Superior temporal gyrus (tissue), 1 donor: Measurements from ENCODE around the gene TRIM54.
"Not testable (repeated sequence)": the region's sequence is repeated elsewhere in the genome, so short reads cannot be mapped to it uniquely, and the experiment has no call there.

Experiments used
- DNase-seq: peaks from one replicate; pipeline ENCODE4 v3.0.0-alpha.2; 2016; ENCODE audit errors: extremely low spot score

TRIM54 gene

DNA sequence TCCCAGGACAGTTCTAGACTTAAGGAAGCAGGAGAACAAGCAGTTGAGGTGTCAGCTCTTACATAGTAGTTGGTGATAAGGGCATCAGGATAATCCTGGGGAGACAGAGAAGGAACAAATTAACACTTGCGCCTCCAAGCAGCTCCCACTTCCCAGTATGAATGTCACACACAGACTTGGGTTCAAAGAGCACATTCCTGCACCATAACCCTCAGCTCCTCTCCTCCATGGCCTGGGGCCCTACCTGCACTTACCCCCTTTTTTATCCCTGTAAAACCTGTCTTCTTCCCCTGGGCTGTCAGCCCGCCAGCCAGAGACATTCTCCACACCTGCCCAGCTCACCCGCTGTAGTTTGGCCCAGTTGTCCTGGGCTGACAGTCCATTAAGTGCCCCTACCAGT is 29.9 kb downstream of the TRIM54 start:
- DNase-seq = no peak

DNA sequence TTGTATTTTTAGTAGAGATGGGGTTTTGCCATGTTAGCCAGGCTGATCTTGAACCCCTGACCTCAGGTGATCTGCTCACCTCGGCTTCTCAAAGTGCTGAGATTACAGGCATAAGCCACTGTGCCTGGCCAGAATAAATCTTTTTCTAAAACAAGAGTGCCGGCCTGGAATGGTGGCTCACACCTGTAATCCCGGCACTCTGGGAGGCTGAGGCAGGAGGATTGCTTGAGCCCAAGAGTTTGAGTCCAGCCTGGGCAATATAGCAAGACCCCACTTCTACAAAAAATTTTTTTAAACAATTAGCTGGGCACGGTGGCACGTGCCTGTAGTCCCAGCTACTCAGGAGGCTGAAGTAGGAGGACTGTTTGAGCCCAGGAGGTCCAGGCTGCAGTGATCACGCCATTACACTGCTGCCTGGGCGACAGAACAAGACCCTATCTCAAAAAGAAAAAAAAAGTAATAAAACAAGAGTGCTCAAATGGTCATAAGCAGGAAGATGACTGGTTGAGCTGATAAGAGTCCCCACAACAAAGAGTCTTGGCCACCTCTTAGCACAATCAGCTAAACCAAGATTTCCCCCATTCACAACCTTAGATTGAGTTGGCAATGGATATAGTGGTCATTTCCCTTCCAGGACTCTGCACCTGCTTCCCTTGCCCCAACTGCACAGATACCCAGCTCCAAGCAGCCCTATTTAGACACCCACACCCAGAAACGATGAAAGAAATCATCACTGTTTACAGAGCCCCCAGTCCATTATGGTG is 31.8 kb downstream of the TRIM54 start:
- no peak for DNase-seq

DNA sequence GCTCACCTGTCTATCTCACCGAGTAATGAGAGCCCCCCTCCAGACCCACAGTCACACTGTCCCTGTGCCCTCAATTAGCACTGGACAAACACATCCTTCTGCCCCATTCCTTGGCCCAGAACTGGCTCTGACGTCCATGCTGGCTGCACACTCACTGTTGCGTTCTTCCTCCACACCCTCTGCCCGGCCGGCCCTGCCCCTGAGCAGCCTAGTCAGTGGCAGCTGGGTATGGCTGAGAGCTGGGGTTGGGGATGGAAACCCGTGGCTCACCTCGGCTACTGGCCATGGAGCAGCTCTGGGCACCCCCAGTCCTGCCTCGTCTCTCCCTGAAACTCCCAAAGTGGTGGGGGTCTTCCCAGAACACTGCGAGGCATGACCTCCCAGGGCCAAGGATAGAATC is 32.5 kb downstream of the TRIM54 start:
- no peak for DNase-seq

DNA sequence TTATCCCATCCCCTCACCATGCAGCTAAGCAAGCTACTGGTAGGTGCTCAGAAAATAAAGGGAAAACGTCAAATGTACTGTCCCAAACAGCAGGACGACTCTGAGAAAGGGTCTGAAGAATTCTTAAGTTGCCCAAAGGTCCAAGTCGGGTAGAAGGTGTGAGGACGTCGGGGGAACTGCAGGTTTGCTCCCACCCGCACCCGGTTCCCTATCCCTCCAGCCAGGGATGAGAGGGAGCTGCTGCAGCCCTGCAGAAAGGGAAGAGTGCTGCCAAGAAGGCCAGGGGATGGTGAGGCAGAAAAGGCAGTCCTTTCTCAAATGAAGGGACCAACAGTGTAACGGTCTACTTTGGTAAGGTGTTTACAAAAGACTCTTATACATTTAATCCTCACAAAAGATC is 32.9 kb downstream of the TRIM54 start:
- DNase-seq = no peak

DNA sequence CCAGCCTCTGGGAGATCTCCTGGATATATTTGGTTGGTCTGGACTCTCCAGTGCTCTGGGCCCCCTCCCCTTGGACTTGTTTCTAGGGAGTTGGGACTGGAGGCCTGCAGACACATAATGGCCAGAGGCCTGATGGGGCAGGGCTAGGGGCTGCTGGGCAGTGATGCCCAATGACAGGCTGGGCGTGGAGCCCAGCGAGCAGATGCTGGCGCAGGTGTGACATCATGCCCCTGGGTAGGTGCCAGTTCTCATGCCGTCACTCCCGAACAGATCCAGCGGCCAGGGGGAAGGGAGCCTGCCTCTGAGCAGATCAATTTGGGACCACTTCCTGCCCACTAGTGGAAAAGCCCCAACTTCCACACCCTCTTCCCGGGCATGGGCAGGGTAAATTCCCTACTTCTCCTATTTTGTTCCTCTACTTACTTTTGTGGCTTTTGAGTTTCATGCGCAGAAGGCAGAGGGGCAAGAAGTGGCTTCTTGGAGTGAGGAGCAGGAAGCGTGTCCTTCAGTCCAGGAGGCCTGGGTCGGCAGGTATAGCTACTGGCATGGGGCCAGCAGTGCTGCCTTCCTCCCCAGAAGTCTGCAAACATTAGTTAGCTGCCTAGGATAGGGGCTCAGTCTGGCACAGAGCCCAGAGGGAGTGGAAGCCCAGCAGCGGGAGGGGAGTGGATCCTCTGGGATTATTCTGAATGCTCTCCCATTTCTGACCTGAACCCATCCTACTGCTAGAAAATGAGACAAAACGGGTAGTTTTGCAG is 34.6 kb downstream of the TRIM54 start:
- DNase-seq = peak; percentile 77

DNA sequence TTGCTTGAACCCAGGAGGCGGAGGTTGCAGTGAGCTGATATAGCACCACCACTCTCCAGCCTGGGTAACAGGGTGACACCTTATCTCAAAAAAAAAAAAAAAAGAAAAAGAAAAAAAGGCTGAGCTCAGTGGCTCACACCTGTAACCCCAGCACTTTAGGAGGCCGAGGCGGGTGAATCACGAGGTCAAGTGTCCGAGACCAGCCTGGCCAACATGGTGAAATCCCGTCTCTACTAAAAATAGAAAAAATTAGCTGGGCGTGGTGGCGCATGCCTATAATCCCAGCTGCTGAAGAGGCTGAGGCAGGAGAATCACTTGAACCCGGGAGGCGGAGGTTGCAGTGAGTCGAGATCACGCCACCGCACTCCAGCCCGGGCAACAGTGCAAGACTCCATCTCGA is 37.6 kb downstream of the TRIM54 start:
- not testable (repeated sequence) for DNase-seq

DNA sequence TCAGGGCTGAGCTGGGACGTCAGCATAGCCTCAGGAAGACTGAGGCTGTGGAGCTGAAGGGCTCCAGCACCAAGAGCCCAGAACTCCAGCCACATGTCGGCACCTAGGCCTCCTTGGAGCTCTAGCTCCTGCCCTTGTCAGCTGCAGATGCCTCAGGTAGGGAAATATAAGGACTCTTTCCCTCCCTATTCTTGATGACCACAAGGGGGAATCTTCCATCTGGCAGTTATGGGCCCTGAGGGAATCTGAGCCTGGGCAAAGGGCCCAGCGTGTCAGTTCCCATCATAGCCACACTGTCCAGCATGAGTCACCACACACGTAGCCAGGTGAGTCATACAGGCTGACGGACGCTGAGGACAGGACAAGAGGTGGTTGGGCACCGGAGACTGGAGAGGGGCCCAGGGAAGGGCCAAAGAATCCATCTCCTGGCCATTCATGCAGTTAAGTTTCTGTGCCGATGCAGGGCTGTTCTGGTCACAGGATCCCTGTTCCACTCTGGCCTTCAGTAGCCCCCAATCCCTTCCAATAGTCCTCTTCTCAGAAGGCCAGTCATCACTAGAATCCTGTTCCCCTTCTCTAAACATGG is 38.8 kb downstream of the TRIM54 start:
- no peak for DNase-seq

DNA sequence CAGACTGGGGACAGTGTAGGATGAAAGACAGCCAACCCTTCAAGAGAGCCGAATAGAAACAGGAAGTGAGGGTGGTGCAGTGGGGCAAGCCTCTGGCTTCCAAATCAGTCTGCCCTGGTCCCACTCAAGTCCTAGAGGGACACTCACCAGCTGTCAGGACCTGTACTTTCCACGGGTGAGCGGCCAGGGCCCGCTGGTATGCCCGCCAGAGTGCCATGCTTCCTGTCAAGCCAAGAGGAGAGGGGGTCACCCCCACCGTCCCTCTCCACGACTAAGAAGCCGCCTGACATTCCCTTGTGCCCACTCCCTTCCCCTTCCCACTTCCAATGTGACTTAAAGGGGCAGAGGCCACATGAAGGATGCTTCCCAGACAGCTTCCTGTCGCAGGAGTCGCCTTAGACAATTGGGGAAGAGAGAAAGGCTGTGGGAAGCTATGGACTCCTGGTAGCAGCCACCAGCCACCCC is 40.1 kb downstream of the TRIM54 start:
- DNase-seq = no peak

DNA sequence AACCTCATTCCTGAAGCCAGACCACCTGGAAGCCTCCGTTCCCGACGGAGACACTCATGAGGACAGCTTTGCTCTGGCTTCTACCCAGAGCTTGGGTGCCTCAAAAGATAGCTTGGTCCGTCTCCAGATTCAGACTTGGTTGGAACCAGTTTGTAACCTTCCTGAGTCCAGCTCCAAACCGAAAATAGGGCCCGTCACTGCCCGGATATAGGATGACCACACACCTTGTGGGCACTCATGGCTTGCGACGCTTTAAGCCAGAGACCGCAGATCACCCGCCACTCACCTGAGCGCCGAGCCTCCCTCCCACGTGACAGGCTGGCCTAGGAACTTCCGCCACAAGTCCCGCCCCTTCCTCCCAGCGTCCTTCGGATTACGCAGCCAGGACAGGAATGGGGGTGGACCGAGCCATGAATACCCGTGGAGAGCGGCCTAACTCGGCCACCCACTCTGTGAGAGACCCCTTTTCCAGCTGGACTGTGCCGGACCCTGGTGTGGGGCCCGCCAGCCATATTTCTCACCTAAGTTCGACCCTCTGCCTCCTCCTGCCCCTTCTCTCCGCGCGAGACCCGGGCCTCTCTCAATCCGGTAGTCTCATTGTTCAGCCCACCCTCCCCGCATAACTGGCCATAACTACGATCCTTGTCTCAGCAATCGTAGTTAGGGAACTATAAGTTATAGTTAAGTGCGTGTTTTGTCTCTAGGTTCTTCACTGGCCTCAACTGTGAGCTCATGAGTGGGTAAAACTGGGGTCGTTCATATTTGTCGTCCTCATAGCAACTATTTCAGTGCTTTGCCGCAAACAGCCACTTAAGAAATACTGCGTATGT is 40.8 kb downstream of the TRIM54 start, which contains the start of gene MPV17:
Gene MPV17, minus strand, starts transcription at position 332 of the 830 bp plus-strand sequence. CDS start 580 bp downstream, outside the sequence.
- DNase-seq = peak; percentile 96

DNA sequence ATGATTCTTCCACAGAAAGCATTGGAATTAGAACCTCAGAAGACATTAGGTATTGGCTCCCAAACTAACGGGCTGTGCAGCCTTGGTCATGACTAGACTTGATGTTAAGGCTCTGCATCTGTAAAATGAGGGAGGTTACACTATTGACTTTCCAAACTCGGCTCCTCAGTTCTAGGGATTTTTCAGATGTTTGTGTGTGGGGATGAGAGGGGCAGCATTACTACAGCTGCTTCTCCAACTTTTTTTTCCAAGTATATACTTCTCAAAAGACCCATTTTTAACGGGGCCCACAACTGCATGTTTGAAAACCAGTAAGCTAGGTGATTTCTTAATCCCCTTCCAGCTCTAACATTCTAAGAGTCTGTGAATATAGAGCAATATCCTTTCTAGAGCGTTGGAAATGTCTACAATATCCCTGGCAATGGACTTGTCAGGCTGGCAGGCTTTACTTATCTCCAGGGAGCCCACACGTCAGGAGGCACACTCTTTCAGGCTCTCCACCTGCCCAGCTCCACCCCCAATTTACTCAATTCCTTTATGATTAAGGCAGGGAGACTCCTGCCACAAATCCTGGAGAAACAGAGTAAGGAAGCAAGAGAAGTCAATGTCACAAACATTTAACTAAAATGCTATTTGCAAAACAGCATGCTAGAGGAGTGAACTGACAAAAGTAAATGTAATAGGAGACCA is 41.5 kb downstream of the TRIM54 start:
- DNase-seq = no peak

DNA sequence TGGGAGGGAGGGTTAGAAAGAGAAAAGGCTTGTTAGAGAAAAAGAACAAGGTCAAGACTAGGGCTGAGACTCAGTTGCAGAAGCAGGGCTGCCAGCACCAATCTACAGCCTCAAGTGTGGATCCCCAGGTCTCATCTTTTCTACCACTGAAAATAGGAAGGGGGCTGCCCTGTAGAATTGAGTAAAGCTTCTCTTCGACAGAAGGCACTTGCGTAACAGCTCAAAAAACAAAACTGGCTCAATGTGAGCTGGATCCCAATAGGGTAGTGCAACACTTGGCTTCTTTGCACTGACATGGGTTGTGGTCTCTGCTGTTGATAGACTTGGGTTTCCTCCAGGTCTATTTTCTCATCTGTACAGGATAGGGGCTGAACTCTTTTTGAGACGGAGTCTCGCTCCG is 42.5 kb downstream of the TRIM54 start:
- DNase-seq = no peak

DNA sequence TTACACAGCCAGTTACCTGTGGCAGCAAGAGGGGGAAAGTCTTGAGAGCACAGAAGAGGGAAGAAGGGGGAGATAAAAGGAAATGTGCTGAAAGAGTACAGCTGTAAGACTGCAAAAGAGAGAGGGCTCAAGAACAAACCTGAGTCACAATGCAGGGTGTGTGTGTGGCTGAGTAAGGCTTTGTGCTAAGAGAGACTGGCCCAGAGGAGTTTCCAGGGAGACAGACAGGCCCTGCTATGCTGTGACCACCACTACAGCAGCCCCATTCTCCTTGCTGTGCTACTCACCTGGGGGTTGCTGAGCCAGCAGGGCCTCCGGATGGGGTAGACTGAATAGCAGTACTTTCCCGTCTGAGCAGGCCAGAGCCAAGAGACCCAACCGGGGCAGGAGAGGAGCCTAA is 53.1 kb downstream of the TRIM54 start:
- no peak for DNase-seq

DNA sequence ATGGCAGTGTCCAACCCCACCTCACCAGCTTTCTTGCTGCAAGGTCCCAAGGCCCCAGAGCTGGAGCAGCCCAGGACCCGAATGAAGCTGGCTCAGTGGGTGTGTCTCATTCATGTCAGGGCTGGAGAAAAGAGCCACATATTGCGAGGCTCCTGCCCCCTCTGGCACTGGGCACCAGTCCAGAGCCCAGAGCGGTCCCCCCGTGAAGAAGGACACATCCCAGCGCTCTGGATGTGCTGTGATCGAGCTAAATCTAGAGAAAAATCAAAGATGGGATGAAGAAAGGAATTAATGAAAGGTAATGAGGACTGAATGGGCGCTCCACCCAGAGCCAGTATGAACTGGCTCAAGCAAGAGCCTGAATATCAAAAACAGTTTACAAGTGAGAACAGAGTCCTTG is 53.9 kb downstream of the TRIM54 start:
- DNase-seq = no peak

DNA sequence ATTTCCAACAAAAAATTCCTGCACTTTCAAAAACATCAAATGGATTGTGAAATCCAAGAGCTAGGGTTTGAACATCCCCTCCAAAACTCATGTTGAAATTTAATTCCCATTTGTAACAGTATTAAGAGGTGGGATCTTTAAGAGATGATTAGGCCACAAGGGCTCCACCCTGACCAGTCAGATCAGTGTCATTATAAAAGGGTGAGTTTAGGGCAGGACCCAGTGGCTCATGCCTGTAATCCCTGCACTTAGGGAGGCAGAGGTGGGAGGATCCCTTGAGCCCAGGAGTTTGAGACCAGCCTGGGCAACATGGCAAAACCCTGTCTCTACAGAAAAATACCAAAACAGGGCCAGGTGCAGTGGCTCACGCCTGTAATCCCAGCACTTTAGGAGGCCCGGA is 65.4 kb downstream of the TRIM54 start:
- DNase-seq = no peak

DNA sequence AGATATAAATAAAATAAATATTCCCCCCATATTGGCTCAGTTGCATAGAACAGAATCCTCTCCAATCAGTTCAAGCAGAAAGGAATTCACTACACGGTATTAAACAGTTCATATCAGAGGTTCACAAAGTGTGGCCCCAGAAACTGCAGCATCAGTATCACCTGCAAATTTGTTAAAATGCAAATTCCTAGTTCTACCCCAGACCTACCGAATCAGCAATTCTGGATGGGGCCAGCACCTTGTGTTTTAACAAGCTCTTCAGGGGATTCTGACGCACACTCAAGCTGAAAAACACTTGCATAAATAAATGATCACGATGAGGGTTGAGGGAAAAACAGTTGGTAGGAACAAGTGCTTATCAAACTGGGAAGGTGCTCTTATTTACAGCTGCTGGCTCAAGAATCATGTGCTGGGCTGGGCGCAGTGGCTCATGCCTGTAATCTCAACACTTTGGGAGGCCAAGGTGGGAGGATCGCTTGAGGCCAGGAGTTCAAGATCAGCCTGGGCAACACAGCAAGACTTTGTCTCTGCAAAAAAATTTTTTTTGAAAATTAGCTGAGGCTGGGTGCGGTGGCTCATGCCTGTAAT is 68.0 kb downstream of the TRIM54 start:
- no peak for DNase-seq

DNA sequence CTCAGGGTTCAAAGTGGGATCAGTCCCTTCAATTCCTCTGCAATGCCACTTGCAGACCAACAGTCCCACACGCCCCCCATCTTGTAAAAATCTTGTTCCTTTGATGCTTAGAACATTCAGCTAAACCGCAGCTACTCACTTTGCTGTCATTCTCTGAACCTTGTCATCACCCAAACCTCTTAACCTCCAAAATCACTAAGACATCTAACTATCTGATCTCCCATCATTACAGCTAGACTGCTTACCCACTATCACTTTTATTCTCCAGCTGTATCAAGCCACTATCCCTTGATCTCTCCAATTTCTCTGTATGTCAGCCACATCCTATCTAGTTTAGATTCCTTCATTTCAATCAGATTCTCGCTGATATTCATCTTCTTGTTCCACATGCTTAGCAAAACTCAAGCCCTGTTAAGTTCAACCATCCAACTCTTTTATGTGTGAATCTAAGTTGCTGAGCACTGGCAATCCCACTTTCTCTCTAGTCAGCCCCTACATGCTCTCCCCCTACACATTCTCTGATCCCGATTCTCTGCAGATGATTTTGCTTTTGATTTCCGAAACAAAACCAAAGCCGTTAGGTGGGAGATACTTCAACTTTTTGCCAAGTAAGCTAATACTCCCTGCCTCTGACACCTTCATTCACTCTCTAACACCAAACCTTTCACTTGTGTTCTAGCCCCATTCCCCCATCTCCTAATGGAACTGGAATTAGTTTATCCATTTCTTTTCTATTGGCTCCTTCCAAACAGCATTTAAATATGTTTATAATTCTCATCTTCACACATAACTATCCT is 69.8 kb downstream of the TRIM54 start:
- DNase-seq = no peak

DNA sequence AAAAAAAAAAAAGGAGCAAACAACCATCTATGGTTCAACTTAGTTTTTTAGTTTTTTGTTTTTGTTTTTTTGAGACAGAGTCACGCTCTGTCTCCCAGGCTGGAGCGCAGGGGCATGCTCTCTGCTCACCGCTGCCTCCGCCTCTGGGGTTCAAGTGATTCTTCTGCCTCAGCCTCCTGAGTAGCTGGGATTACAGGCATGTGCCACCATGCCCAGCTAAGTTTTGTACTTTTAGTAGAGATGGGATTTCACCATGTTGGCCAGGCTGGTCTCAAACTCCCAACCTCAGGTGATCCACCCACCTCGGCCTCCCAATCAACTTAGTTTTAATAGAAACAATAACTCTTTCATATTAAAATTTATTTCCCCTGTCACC is 71.1 kb downstream of the TRIM54 start:
- DNase-seq = not testable (repeated sequence)

DNA sequence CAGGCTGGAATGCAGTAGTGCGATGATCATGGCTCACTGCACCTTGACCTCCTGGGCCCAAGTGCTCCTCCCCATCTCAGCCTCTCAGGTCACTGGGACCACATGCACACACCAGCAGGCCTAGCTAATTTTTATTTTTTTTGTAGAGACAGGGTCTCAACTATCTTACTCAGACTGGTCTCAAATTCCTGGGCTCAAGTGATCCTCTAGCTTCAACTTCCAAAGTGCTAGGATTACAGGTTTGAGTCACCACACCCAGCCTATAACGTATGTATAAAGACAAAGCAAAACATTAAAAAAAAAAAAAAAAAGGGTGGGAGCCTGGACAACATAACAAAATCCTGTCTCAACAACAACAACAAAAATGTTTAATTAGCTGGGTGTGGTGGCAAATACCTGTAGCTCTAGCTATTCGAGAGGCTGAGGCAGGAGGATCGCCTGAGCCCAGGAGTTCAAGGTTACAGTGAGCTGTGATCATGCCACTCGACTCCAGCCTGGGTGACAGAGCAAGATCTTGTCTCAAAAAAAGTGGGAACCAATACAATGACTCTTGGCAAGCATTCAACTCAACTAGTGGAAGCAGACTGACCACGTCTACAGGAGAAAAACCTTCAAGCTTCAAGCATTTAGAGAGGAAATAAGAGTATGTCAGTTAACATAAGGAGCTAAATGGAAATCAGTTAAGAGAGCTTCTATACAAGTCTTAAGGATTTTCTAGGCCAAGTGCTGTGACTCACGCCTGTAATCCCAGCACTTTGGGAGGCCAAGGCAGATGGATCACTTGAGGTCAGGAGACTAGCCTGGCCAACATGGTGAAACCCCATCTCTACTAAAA is 71.8 kb downstream of the TRIM54 start:
- no peak for DNase-seq

DNA sequence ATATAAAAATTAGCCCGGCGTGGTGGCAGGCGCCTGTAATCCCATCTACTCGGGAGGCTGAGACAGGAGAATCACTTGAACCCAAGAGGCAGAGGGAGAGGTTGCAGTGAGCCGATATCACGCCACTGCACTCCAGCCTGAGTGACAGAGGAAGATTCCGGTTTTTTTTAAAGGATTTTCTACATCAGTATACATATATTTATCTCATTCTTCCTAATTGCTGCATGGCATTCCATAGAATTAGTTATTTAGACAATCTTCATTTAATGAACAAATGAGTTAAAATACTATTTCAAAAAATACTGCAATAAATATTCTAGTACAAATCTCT is 72.3 kb downstream of the TRIM54 start:
- no peak for DNase-seq
